ENCODE measurements around the gene DISP1. TPM values are rescaled to one million over a fixed set of nuclear protein-coding genes. Genes with fewer than 3 reads are reported as not detected.

DISP1 gene
- total and polyA plus RNA-seq, 2 experiments from 2014 or later = 2.4 to 4.4 TPM

DNA sequence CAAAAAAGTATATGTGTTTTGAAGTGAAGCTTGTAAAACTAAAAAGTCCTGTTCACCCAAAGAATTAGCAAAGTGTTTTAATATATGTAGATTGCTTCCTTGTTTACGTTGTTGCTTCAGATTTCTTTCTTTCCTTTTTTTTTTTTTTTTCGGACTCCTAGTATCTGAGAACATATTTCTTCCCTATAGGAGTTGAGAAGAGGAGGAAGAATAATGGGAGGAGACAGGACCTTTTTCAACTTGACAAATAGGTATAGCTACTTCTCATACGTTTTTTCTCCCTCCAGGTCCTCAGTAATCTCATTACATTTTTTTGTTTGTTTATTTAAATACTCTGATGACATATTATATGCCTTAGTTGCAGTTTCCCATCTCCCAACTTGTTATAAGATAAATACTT lies 8.9 kb downstream of the DISP1 start:
- Histone ChIP-seq H3F3A (replicated peaks; ENCODE audit: low read depth) (no peaks in the 10 kb centered on the region), H3K4me1 (ENCODE audit: insufficient read depth) (peaks cover 17% of the 10 kb centered on the region), H3K9me2 (ENCODE audit: insufficient read depth) (no peaks in the 10 kb centered on the region), H3K79me2 (replicated peaks; ENCODE audit: insufficient read depth) (peaks cover 19% of the 10 kb centered on the region), H3K36me3 (ENCODE audit: insufficient read depth) (no peaks in the 10 kb centered on the region), H3K27ac (ENCODE audit: low read depth) (no peak overlapping the region), H3K4me2 (no peak overlapping the region), H3K27me3 (ENCODE audit: insufficient read depth) (no peaks in the 10 kb centered on the region), H4K20me1 (replicated peaks; ENCODE audit: insufficient read depth) (no peaks in the 10 kb centered on the region; the same call in 1 of the 2 replicates), H3K4me3 (no peak overlapping the region), H2AFZ (no peak overlapping the region)
- ATAC-seq = no peak
- Mint-ChIP-seq H3K36me3 (ENCODE audit: low read depth) (no peaks in the 10 kb centered on the region), H3K27ac (peak overlapping the region; percentile 61; the same call in 1 of the 2 replicates), H3K27me3 (ENCODE audit: insufficient read depth, low read depth, poor library complexity) (no peaks in the 10 kb centered on the region), H3K4me3 (no peak overlapping the region), H3K4me1 (peaks cover 52% of the 10 kb centered on the region), H3K9me3 (no peaks in the 10 kb centered on the region)
- DNase-seq (ENCODE audit: low spot score) = no peak
- no peak for TF ChIP-seq ZNF114 (CRISPR knock-in tag; IDR thresholded peaks at IDR 0.05)
- no peak for TF ChIP-seq CREB1 (CRISPR knock-in tag; IDR thresholded peaks at IDR 0.05; ENCODE audit: low read depth)
- TF ChIP-seq, protein P1, sequence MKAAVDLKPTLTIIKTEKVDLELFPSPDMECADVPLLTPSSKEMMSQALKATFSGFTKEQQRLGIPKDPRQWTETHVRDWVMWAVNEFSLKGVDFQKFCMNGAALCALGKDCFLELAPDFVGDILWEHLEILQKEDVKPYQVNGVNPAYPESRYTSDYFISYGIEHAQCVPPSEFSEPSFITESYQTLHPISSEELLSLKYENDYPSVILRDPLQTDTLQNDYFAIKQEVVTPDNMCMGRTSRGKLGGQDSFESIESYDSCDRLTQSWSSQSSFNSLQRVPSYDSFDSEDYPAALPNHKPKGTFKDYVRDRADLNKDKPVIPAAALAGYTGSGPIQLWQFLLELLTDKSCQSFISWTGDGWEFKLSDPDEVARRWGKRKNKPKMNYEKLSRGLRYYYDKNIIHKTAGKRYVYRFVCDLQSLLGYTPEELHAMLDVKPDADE (IDR thresholded peaks at IDR 0.05) = no peak

DNA sequence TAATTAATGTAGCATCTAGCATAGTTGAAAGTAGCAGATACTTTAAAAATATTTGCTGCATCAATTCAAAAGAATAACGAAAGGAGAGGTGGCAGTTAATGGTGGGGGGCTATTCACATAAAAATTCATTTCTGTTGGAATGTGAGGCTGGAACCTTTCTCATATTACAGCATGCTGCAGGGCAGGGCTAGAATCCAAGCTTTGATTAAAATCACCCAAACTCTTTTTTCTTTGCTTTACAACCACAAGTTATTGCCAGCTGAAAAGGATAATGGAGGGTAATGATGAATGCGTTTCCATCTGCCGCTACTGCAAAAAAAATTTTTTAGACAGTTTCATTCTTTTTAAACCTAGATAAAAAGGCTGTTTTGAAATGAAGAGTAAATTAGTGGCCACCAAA lies 9.8 kb downstream of the DISP1 start:
- no peak for ATAC-seq
- Mint-ChIP-seq H3K9me3 (no peaks in the 10 kb centered on the region), H3K4me1 (peaks cover 57% of the 10 kb centered on the region), H3K4me3 (peak overlapping the region; percentile 43; the same call in 2 of the 3 replicates), H3K27ac (peak overlapping the region; percentile 86), H3K27me3 (ENCODE audit: insufficient read depth, low read depth, poor library complexity) (no peaks in the 10 kb centered on the region), H3K36me3 (ENCODE audit: low read depth) (no peaks in the 10 kb centered on the region)
- Histone ChIP-seq H3K79me2 (replicated peaks; ENCODE audit: insufficient read depth) (peaks cover 10% of the 10 kb centered on the region), H3K9me2 (ENCODE audit: insufficient read depth) (no peaks in the 10 kb centered on the region), H3K27me3 (ENCODE audit: insufficient read depth) (no peaks in the 10 kb centered on the region), H3K4me1 (ENCODE audit: insufficient read depth) (peaks cover 21% of the 10 kb centered on the region), H3K36me3 (ENCODE audit: insufficient read depth) (no peaks in the 10 kb centered on the region), H3K4me2 (peak overlapping the region; percentile 50; the same call in 1 of the 2 replicates), H4K20me1 (replicated peaks; ENCODE audit: insufficient read depth) (no peaks in the 10 kb centered on the region; the same call in 1 of the 2 replicates), H3K4me3 (no peak overlapping the region), H3F3A (replicated peaks; ENCODE audit: low read depth) (no peaks in the 10 kb centered on the region), H2AFZ (no peak overlapping the region), H3K27ac (ENCODE audit: low read depth) (no peak overlapping the region)
- no peak for DNase-seq (ENCODE audit: low spot score)
- TF ChIP-seq, protein P2, sequence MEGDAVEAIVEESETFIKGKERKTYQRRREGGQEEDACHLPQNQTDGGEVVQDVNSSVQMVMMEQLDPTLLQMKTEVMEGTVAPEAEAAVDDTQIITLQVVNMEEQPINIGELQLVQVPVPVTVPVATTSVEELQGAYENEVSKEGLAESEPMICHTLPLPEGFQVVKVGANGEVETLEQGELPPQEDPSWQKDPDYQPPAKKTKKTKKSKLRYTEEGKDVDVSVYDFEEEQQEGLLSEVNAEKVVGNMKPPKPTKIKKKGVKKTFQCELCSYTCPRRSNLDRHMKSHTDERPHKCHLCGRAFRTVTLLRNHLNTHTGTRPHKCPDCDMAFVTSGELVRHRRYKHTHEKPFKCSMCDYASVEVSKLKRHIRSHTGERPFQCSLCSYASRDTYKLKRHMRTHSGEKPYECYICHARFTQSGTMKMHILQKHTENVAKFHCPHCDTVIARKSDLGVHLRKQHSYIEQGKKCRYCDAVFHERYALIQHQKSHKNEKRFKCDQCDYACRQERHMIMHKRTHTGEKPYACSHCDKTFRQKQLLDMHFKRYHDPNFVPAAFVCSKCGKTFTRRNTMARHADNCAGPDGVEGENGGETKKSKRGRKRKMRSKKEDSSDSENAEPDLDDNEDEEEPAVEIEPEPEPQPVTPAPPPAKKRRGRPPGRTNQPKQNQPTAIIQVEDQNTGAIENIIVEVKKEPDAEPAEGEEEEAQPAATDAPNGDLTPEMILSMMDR (conservative IDR thresholded peaks at IDR 0.05; ENCODE audit: low read depth in 2 of 2) = no peak
- TF ChIP-seq EZH2phosphoT487 (IDR thresholded peaks at IDR 0.05; ENCODE audit: unreplicated experiment) (no peak), ZNF331 (CRISPR knock-in tag; IDR thresholded peaks at IDR 0.05; ENCODE audit: low read depth) (no peak), ZNF114 (CRISPR knock-in tag; IDR thresholded peaks at IDR 0.05) (no peak), POLR2AphosphoS5 (IDR thresholded peaks at IDR 0.05; ENCODE audit: low read depth) (no peak)
- TF ChIP-seq, protein P3, sequence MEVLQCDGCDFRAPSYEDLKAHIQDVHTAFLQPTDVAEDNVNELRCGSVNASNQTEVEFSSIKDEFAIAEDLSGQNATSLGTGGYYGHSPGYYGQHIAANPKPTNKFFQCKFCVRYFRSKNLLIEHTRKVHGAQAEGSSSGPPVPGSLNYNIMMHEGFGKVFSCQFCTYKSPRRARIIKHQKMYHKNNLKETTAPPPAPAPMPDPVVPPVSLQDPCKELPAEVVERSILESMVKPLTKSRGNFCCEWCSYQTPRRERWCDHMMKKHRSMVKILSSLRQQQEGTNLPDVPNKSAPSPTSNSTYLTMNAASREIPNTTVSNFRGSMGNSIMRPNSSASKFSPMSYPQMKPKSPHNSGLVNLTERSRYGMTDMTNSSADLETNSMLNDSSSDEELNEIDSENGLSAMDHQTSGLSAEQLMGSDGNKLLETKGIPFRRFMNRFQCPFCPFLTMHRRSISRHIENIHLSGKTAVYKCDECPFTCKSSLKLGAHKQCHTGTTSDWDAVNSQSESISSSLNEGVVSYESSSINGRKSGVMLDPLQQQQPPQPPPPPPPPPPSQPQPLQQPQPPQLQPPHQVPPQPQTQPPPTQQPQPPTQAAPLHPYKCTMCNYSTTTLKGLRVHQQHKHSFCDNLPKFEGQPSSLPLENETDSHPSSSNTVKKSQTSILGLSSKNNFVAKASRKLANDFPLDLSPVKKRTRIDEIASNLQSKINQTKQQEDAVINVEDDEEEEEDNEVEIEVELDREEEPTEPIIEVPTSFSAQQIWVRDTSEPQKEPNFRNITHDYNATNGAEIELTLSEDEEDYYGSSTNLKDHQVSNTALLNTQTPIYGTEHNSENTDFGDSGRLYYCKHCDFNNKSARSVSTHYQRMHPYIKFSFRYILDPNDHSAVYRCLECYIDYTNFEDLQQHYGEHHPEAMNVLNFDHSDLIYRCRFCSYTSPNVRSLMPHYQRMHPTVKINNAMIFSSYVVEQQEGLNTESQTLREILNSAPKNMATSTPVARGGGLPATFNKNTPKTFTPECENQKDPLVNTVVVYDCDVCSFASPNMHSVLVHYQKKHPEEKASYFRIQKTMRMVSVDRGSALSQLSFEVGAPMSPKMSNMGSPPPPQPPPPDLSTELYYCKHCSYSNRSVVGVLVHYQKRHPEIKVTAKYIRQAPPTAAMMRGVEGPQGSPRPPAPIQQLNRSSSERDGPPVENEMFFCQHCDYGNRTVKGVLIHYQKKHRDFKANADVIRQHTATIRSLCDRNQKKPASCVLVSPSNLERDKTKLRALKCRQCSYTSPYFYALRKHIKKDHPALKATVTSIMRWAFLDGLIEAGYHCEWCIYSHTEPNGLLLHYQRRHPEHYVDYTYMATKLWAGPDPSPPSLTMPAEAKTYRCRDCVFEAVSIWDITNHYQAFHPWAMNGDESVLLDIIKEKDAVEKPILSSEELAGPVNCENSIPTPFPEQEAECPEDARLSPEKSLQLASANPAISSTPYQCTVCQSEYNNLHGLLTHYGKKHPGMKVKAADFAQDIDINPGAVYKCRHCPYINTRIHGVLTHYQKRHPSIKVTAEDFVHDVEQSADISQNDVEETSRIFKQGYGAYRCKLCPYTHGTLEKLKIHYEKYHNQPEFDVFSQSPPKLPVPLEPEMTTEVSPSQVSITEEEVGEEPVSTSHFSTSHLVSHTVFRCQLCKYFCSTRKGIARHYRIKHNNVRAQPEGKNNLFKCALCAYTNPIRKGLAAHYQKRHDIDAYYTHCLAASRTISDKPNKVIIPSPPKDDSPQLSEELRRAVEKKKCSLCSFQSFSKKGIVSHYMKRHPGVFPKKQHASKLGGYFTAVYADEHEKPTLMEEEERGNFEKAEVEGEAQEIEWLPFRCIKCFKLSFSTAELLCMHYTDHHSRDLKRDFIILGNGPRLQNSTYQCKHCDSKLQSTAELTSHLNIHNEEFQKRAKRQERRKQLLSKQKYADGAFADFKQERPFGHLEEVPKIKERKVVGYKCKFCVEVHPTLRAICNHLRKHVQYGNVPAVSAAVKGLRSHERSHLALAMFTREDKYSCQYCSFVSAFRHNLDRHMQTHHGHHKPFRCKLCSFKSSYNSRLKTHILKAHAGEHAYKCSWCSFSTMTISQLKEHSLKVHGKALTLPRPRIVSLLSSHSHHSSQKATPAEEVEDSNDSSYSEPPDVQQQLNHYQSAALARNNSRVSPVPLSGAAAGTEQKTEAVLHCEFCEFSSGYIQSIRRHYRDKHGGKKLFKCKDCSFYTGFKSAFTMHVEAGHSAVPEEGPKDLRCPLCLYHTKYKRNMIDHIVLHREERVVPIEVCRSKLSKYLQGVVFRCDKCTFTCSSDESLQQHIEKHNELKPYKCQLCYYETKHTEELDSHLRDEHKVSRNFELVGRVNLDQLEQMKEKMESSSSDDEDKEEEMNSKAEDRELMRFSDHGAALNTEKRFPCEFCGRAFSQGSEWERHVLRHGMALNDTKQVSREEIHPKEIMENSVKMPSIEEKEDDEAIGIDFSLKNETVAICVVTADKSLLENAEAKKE (CRISPR knock-in tag; IDR thresholded peaks at IDR 0.05) = no peak
- TF ChIP-seq, protein P4, sequence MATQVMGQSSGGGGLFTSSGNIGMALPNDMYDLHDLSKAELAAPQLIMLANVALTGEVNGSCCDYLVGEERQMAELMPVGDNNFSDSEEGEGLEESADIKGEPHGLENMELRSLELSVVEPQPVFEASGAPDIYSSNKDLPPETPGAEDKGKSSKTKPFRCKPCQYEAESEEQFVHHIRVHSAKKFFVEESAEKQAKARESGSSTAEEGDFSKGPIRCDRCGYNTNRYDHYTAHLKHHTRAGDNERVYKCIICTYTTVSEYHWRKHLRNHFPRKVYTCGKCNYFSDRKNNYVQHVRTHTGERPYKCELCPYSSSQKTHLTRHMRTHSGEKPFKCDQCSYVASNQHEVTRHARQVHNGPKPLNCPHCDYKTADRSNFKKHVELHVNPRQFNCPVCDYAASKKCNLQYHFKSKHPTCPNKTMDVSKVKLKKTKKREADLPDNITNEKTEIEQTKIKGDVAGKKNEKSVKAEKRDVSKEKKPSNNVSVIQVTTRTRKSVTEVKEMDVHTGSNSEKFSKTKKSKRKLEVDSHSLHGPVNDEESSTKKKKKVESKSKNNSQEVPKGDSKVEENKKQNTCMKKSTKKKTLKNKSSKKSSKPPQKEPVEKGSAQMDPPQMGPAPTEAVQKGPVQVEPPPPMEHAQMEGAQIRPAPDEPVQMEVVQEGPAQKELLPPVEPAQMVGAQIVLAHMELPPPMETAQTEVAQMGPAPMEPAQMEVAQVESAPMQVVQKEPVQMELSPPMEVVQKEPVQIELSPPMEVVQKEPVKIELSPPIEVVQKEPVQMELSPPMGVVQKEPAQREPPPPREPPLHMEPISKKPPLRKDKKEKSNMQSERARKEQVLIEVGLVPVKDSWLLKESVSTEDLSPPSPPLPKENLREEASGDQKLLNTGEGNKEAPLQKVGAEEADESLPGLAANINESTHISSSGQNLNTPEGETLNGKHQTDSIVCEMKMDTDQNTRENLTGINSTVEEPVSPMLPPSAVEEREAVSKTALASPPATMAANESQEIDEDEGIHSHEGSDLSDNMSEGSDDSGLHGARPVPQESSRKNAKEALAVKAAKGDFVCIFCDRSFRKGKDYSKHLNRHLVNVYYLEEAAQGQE (IDR thresholded peaks at IDR 0.05; ENCODE audit: unreplicated experiment) = no peak
